ENCODE measurements around the gene BBX.

The BBX gene

DNA sequence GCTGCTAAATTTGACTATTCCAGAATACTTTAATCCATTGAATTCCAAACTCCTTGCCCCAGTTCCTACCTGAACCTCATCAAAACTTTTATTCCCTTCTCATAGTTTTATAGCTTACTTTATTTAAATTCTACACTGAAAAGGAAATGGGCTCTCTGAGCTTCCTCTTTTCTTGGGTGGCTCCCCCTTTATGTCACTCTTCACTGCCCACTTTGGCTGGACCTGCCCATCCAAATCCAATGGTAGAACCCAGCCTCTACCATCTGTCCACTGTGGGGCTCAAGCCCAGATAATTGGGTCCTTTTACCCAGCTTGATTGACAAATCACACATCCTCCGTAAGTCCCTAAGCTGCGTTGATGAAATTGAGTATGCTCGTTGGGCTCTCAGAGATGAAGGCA, 216.5 kb downstream of the BBX start:
- Histone ChIP-seq H3K27me3 (no peaks in the 10 kb centered on the region), H3K36me3 (no peaks in the 10 kb centered on the region), H3K4me3 (ENCODE audit: low read depth, low read length) (no peak overlapping the region), H3K4me1 (no peaks in the 10 kb centered on the region), H3K9me3 (no peaks in the 10 kb centered on the region)
- TF ChIP-seq, protein P1, sequence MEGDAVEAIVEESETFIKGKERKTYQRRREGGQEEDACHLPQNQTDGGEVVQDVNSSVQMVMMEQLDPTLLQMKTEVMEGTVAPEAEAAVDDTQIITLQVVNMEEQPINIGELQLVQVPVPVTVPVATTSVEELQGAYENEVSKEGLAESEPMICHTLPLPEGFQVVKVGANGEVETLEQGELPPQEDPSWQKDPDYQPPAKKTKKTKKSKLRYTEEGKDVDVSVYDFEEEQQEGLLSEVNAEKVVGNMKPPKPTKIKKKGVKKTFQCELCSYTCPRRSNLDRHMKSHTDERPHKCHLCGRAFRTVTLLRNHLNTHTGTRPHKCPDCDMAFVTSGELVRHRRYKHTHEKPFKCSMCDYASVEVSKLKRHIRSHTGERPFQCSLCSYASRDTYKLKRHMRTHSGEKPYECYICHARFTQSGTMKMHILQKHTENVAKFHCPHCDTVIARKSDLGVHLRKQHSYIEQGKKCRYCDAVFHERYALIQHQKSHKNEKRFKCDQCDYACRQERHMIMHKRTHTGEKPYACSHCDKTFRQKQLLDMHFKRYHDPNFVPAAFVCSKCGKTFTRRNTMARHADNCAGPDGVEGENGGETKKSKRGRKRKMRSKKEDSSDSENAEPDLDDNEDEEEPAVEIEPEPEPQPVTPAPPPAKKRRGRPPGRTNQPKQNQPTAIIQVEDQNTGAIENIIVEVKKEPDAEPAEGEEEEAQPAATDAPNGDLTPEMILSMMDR (IDR thresholded peaks at IDR 0.05; ENCODE audit: low read depth, low read length) = no peak
- no peak for DNase-seq

DNA sequence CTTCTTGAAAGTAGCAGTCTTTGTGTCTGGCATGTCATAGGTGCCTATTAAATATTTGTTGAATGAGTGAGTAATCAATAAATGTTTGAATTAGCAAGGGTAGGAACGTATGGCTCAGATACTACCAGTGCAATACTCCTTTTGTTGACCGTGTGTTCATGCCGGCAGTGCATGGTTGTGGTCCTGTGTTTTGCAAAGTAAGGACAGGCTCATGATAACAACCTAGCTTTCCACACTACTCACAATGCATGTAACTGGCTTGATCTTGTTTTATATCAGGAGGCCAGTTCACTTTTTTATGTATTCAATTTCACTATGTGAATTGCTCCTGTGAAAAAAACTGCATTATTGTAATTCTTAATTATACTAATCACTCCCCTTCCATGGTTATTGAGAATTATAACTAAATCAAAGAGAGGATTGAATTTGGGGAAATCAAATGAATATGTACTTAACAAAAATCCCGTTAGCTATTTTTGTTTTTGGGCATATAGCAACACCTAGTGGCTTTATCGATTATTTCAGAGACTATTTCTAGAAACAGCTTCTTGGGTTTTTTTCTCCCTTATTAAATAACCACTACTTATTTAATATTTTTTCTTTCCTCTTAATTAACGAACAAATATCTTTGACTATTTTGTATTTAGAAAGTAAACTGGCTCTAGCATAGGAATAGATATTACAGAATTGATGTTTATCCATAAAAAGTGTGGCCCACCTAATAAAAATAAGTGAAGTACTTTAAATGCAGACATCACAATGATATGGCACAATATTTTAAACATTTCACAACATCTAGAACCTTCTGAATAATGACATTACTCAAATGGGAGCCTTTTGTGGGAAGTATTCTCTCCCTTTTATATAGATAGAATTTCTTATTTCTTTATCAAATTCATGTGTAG, 218.5 kb downstream of the BBX start:
- Histone ChIP-seq H3K4me1 (no peaks in the 10 kb centered on the region), H3K27me3 (no peaks in the 10 kb centered on the region), H3K9me3 (no peaks in the 10 kb centered on the region), H3K36me3 (no peaks in the 10 kb centered on the region), H3K4me3 (ENCODE audit: low read depth, low read length) (no peak overlapping the region)
- no peak for DNase-seq
- TF ChIP-seq, protein P1 (IDR thresholded peaks at IDR 0.05; ENCODE audit: low read depth, low read length) = peak; percentile 52

DNA sequence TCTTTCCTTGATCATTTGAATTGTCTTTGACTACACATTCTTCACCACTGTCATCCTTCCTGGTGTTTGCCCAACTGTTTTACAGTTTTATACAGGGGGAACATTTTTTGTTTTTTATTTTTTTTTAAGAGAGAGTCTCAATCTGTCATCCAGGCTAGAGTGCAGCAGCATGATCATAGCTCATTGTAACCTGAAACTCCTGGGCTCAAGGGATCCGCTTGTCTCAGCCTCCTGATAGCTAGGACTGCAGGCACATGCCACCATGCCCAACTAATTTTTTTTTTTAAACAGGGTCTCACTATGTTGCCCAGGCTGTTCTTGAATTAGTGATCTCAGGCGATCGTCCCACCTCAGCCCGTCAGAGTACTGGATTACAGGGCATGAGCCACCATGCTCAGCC, 222.6 kb downstream of the BBX start:
- Histone ChIP-seq H3K4me1 (no peaks in the 10 kb centered on the region), H3K4me3 (ENCODE audit: low read depth, low read length) (no peak overlapping the region), H3K9me3 (no peaks in the 10 kb centered on the region), H3K36me3 (no peaks in the 10 kb centered on the region), H3K27me3 (no peaks in the 10 kb centered on the region)
- no peak for DNase-seq
- TF ChIP-seq, protein P1 (IDR thresholded peaks at IDR 0.05; ENCODE audit: low read depth, low read length) = no peak

DNA sequence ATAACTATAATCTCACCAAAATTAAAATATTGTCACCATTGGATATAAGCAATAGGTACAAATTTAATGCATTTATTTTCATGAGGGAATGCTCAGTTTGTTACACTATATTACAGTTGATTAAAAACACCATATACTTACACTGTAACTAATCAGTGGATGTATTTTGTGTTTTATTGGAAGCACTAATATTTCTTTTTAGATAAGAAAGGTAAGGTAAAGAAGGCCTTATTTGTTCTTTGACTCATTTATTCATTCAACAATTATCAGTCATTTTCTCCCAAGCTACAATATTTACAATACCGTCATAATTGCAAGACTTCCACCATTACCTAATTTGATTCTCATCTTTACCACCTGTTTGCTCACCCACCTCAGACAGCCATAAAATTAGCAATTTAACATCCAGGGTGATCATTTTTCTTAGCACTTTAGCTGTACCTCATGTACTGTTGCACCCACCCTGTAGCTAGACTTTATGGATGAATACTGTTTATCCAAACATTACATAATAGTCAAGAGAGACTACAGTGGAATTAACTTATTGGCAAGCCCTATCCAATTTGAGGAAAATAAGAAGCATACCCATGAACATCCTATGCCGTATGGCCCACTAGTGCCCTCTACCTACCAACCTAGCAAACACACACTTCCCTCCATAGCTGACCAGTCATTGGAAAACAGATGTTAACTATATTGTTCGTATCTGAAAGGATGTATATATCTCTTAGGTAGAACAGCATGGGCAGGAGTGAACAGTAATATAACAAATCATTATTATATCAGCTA, 229.6 kb downstream of the BBX start:
- Histone ChIP-seq H3K4me1 (peaks cover 8% of the 10 kb centered on the region; the same call in 1 of the 2 replicates), H3K4me3 (ENCODE audit: low read depth, low read length) (no peak overlapping the region), H3K36me3 (no peaks in the 10 kb centered on the region), H3K9me3 (no peaks in the 10 kb centered on the region), H3K27me3 (no peaks in the 10 kb centered on the region)
- peak; percentile 32 for DNase-seq
- TF ChIP-seq, protein P1 (IDR thresholded peaks at IDR 0.05; ENCODE audit: low read depth, low read length) = peak; percentile 78

DNA sequence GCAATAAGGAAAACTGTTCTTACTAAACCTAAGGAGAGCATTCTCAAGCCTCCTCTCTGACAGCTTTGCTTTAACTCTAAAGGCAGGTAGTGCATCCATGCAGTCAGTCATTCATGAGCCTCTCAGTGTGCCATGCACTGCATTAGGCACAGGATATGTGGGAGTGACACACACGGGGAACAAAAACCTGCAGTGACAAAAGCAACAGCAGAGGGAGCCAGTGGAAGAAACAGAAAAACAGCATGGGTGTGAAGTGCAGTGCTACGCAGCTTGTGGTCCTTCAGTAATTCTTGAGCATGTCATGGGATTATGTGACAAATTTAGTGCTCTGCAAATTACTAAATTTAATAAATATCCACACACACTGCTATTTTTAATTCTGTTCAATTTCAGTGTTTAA, 230.7 kb downstream of the BBX start:
- Histone ChIP-seq H3K9me3 (no peaks in the 10 kb centered on the region), H3K36me3 (no peaks in the 10 kb centered on the region), H3K4me1 (peaks cover 8% of the 10 kb centered on the region; the same call in 1 of the 2 replicates), H3K4me3 (ENCODE audit: low read depth, low read length) (no peak overlapping the region), H3K27me3 (no peaks in the 10 kb centered on the region)
- TF ChIP-seq, protein P1 (IDR thresholded peaks at IDR 0.05; ENCODE audit: low read depth, low read length) = peak; percentile 86
- peak; percentile 55 for DNase-seq

All from BE2C (cell line).